ENCODE results near the gene MAGT1.

Gene MAGT1

GRCh38 chrX:77785486-77786364 lies 109.5 kb downstream of the MAGT1 start, which contains the start of gene ATRX:
Gene ATRX (minus strand): TSS chrX:77786216. CDS start chrX:77786001, 215 bp downstream.
- no peaks in the 10 kb centered on the region for H3K27me3 ChIP-seq (replicated peaks)
- peak within 1 kb of the TSS; percentile 74 for H3K4me3 ChIP-seq (ENCODE audit: low read depth, low read length)
- H3K27ac ChIP-seq = peak within 1 kb of the TSS; percentile 88
- peak; percentile 74 for DNase-seq
- in situ Hi-C loops (cut with HindIII; ENCODE audit: low pct_ligation_motif_present, low sequenced_read_pairs) = no loop called here
- TF ChIP-seq, protein P1, sequence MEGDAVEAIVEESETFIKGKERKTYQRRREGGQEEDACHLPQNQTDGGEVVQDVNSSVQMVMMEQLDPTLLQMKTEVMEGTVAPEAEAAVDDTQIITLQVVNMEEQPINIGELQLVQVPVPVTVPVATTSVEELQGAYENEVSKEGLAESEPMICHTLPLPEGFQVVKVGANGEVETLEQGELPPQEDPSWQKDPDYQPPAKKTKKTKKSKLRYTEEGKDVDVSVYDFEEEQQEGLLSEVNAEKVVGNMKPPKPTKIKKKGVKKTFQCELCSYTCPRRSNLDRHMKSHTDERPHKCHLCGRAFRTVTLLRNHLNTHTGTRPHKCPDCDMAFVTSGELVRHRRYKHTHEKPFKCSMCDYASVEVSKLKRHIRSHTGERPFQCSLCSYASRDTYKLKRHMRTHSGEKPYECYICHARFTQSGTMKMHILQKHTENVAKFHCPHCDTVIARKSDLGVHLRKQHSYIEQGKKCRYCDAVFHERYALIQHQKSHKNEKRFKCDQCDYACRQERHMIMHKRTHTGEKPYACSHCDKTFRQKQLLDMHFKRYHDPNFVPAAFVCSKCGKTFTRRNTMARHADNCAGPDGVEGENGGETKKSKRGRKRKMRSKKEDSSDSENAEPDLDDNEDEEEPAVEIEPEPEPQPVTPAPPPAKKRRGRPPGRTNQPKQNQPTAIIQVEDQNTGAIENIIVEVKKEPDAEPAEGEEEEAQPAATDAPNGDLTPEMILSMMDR (IDR thresholded peaks at IDR 0.05; ENCODE audit: low read depth, low read length, missing control alignments) = no peak
- H3K36me3 ChIP-seq (replicated peaks) = no peaks in the 10 kb centered on the region

DNA sequence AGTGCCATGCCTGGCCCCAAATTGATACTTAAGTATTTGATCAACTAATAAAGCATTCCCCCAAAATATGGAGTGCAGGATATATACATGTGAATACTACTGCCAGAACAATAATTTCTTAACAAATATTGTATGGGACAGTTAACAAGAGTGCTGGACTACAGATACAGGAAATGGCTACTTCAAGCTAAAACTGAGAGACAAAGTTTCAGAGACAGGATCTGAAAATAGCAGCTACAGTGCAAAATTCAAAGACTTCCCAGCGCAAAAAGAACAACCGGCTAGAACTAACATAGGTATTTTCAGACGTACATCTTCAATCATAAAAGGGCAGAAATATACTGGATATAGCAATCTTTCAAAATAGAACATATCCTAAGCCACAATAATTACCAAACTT lies 115.5 kb downstream of the MAGT1 start:
- Histone ChIP-seq H3K36me3 (replicated peaks) (no peaks in the 10 kb centered on the region), H3K27me3 (replicated peaks) (no peaks in the 10 kb centered on the region), H3K4me3 (ENCODE audit: low read depth, low read length) (no peak overlapping the region), H3K27ac (no peak overlapping the region)
- no peak for DNase-seq
- in situ Hi-C loops (cut with HindIII; ENCODE audit: low pct_ligation_motif_present, low sequenced_read_pairs) = no loop called here
- TF ChIP-seq, protein P1 (IDR thresholded peaks at IDR 0.05; ENCODE audit: low read depth, low read length, missing control alignments) = no peak

GRCh38 chrX:77776659-77777058 lies 118.6 kb downstream of the MAGT1 start:
- Histone ChIP-seq H3K27me3 (replicated peaks) (no peaks in the 10 kb centered on the region), H3K4me3 (ENCODE audit: low read depth, low read length) (no peak overlapping the region), H3K27ac (no peak overlapping the region), H3K36me3 (replicated peaks) (no peaks in the 10 kb centered on the region)
- no peak for DNase-seq
- in situ Hi-C loops (cut with HindIII; ENCODE audit: low pct_ligation_motif_present, low sequenced_read_pairs) = no loop called here
- TF ChIP-seq, protein P1 (IDR thresholded peaks at IDR 0.05; ENCODE audit: low read depth, low read length, missing control alignments) = no peak
